ENCODE measurements around the gene HVCN1.

The HVCN1 gene

GRCh38 chr12:110698171-110698902, 9.4 kb upstream of the HVCN1 start:
- DNase-seq: peak; percentile 92 to 94

- no peak for DNase-seq
Observed at GRCh38 chr12:110697236-110697635, 8.3 kb upstream of the HVCN1 start.

- DNase-seq: no peak
Observed at GRCh38 chr12:110696283-110696682, 7.4 kb upstream of the HVCN1 start.

- no peak for DNase-seq
Observed at GRCh38 chr12:110694330-110694901, 5.5 kb upstream of the HVCN1 start.

- peak; percentile 67 to 72 for DNase-seq
Observed at GRCh38 chr12:110693731-110694130, 4.8 kb upstream of the HVCN1 start.

- DNase-seq: no peak
Observed at GRCh38 chr12:110690127-110690430, 1.2 kb upstream of the HVCN1 start.

GRCh38 chr12:110689281-110690126, 589 bp upstream of the HVCN1 start:
- peak; percentile 63 to 69 for DNase-seq

GRCh38 chr12:110687396-110688169, 1.3 kb downstream of the HVCN1 start:
- DNase-seq: no peak

GRCh38 chr12:110686294-110686903, 2.5 kb downstream of the HVCN1 start:
- DNase-seq: no peak

- no peak for DNase-seq
Observed at GRCh38 chr12:110684312-110684836, 4.5 kb downstream of the HVCN1 start.

- DNase-seq: no peak
Observed at GRCh38 chr12:110683888-110684287, 5.0 kb downstream of the HVCN1 start.

- no peak for DNase-seq
Observed at GRCh38 chr12:110680032-110680431, 8.9 kb downstream of the HVCN1 start.

- no peak for DNase-seq
Observed at GRCh38 chr12:110679201-110679600, 9.7 kb downstream of the HVCN1 start.

GRCh38 chr12:110677982-110678381, 10.9 kb downstream of the HVCN1 start:
- no peak for DNase-seq

GRCh38 chr12:110677206-110677911, 11.6 kb downstream of the HVCN1 start:
- peak; percentile 86 to 87 for DNase-seq

- no peak for DNase-seq
Observed at GRCh38 chr12:110676171-110676570, 12.7 kb downstream of the HVCN1 start.

GRCh38 chr12:110670161-110670701, 18.7 kb downstream of the HVCN1 start:
- DNase-seq: no peak

GRCh38 chr12:110669193-110669502, 19.8 kb downstream of the HVCN1 start:
- no peak for DNase-seq

- DNase-seq: no peak
Observed at GRCh38 chr12:110668480-110669192, 20.3 kb downstream of the HVCN1 start.

GRCh38 chr12:110667671-110668070, 21.2 kb downstream of the HVCN1 start:
- no peak for DNase-seq

- DNase-seq: no peak
Observed at GRCh38 chr12:110666892-110667291, 22.0 kb downstream of the HVCN1 start.
